Vagina (tissue), 2 donors: Measurements from ENCODE around the gene THG1L. TPM values are rescaled to one million over a fixed set of nuclear protein-coding genes. Genes with fewer than 3 reads are reported as not detected.
"Not testable (repeated sequence)": the region's sequence is repeated elsewhere in the genome, so short reads cannot be mapped to it uniquely, and the experiment has no call there.

ENCODE experiments used
- DNase-seq, 2 donors: peaks; one replicate each; pipeline ENCODE4 v3.0.0-alpha.2; 2017; ENCODE audit errors: extremely low spot score in 2 of 2
- H3K27ac ChIP-seq: fragments of 200-600 bp; sonication (generic); one replicate; pipeline ENCODE4 v1.5.1; 2019
- H3K27me3 ChIP-seq: fragments of 200-600 bp; sonication (generic); one replicate; pipeline ENCODE4 v1.5.1; 2019
- H3K36me3 ChIP-seq, 2 donors: fragments of 200-600 bp; sonication (generic); one replicate each; pipeline ENCODE4 v1.5.1; 2017 to 2019
- H3K4me1 ChIP-seq: fragments of 200-600 bp; sonication (generic); one replicate; pipeline ENCODE4 v1.5.1; 2019
- H3K4me3 ChIP-seq, 2 donors: fragments of 200-600 bp; sonication (generic); 1 replicate in 1 of 2; 2 replicates in 1 of 2; pipeline ENCODE4 v1.5.1; 2016 to 2019
- H3K9me3 ChIP-seq: fragments of 200-600 bp; sonication (generic); one replicate; pipeline ENCODE4 v1.5.1; 2019
- CTCF ChIP-seq, 3 experiments: fragments of 450-650 bp in 2 of 3; fragments of 200-600 bp in 1 of 3; sonication (generic) in 1 of 3; IDR thresholded peaks; one replicate each; pipeline ENCODE4 v1.5.1; 2017 to 2019; ENCODE audit warnings: antibody characterized with exemption in 3 of 3, mild to moderate bottlenecking in 2 of 3, moderate library complexity in 2 of 3
- POLR2A ChIP-seq, 2 donors: fragments of 450-650 bp; IDR thresholded peaks; one replicate each; pipeline ENCODE4 v1.6.1; 2017; ENCODE audit warnings: antibody characterized with exemption in 2 of 2, mild to moderate bottlenecking in 2 of 2, moderate library complexity in 2 of 2
- POLR2AphosphoS5 ChIP-seq, 2 donors: sonication (generic); formaldehyde crosslinking; IDR thresholded peaks; one replicate each; pipeline ENCODE4 v1.9.0; 2017; ENCODE audit warnings: antibody characterized with exemption in 2 of 2, mild to moderate bottlenecking in 2 of 2, low read depth in 1 of 2; ENCODE audit not compliant: insufficient read depth in 1 of 2
- intact Hi-C: fragments of 100-400 bp; cut with DNase I; formaldehyde crosslinking; loops from one replicate; pipeline ENCODE4 v1.15.1; 2023
- total RNA-seq: library from RNA; depleted of rRNA; stranded (reverse); fragments of >200 nt; gene quantifications from one replicate; pipeline ENCODE4 v1.2.3, GENCODE V29; 2016

The THG1L gene
- total RNA-seq: 10.3 TPM

- H3K9me3 ChIP-seq: no peaks in the 10 kb centered on the region
- TF ChIP-seq CTCF (IDR thresholded peaks at IDR 0.05) (no peak), POLR2AphosphoS5 (IDR thresholded peaks at IDR 0.05; ENCODE audit: insufficient read depth in 1 of 2, low read depth in 1 of 2) (peak; percentile 74 to 93)
- no peaks in the 10 kb centered on the region for H3K27me3 ChIP-seq
- peak; percentile 98 to 99 for DNase-seq
- intact Hi-C loops: no loop called here
- peak within 1 kb of the TSS; percentile 55 to 68 for H3K4me3 ChIP-seq
- no peaks in the 10 kb centered on the region for H3K36me3 ChIP-seq
- H3K4me1 ChIP-seq: peaks cover 7% of the 10 kb centered on the region
- H3K27ac ChIP-seq: peak within 1 kb of the TSS; percentile 91
Measured at GRCh38 chr5:157731272-157732129, at the start of gene THG1L. TSS of gene THG1L (plus strand) at chr5:157731420. CDS start at chr5:157731441, 21 bp downstream.

DNA sequence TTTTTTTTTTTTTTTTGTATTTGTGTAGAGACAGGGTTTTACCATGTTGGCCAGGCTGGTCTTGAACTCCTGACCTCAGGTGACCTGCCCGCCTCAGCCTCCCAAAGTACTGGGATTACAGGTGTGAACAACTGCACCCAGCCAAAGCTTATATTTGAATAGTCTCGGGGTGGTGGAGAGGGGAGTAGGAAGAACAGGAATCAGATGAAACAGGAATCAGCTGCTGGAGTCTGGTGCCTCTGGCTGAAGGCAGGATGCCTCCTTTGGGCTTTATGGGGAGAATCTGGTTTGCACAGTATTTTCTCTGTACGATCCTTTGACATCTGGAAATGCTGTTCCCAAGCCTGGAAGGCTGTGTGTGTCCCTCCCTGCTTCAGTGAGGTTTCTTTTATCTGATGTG, 49.0 kb upstream of the THG1L start:
- H3K9me3 ChIP-seq: no peaks in the 10 kb centered on the region
- no peaks in the 10 kb centered on the region for H3K27me3 ChIP-seq
- intact Hi-C loops: no loop called here
- H3K27ac ChIP-seq: no peak overlapping the region
- no peaks in the 10 kb centered on the region for H3K4me1 ChIP-seq
- TF ChIP-seq CTCF (IDR thresholded peaks at IDR 0.05): no peak
- TF ChIP-seq POLR2A (IDR thresholded peaks at IDR 0.05): no peak
- no peak for TF ChIP-seq POLR2AphosphoS5 (IDR thresholded peaks at IDR 0.05; ENCODE audit: insufficient read depth in 1 of 2, low read depth in 1 of 2)
- H3K4me3 ChIP-seq: no peak overlapping the region
- H3K36me3 ChIP-seq: no peaks in the 10 kb centered on the region
- no peak for DNase-seq

- H3K27me3 ChIP-seq, intact Hi-C loops, DNase-seq, H3K36me3 ChIP-seq, H3K9me3 ChIP-seq, H3K27ac ChIP-seq, H3K4me3 ChIP-seq, H3K4me1 ChIP-seq: not testable (repeated sequence)
Measured at GRCh38 chr5:157686276-157687197, 44.7 kb upstream of the THG1L start.

DNA sequence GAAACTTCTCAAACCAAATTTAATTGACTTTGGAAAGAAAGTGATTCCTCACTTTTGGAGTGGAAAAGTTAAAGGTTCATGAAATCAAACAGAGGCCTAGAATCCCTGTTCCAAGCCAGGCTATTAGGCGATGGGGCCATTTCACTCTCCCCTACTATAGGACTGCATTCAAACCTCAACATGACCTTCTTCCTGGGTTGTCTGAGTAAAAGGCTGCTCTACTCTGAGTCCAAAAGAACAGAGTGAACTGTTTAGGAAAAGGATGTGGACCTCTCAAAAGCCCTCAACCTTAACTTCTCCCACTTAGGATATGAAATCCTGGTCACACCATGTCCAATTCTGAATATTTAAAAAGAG, 44.0 kb upstream of the THG1L start:
- intact Hi-C loops: no loop called here
- H3K27me3 ChIP-seq: no peaks in the 10 kb centered on the region
- no peaks in the 10 kb centered on the region for H3K36me3 ChIP-seq
- H3K4me3 ChIP-seq: no peak overlapping the region
- TF ChIP-seq POLR2A (IDR thresholded peaks at IDR 0.05) (no peak), CTCF (IDR thresholded peaks at IDR 0.05) (no peak), POLR2AphosphoS5 (IDR thresholded peaks at IDR 0.05; ENCODE audit: insufficient read depth in 1 of 2, low read depth in 1 of 2) (no peak)
- H3K9me3 ChIP-seq: no peaks in the 10 kb centered on the region
- H3K27ac ChIP-seq: no peak overlapping the region
- DNase-seq: no peak
- H3K4me1 ChIP-seq: no peaks in the 10 kb centered on the region

DNA sequence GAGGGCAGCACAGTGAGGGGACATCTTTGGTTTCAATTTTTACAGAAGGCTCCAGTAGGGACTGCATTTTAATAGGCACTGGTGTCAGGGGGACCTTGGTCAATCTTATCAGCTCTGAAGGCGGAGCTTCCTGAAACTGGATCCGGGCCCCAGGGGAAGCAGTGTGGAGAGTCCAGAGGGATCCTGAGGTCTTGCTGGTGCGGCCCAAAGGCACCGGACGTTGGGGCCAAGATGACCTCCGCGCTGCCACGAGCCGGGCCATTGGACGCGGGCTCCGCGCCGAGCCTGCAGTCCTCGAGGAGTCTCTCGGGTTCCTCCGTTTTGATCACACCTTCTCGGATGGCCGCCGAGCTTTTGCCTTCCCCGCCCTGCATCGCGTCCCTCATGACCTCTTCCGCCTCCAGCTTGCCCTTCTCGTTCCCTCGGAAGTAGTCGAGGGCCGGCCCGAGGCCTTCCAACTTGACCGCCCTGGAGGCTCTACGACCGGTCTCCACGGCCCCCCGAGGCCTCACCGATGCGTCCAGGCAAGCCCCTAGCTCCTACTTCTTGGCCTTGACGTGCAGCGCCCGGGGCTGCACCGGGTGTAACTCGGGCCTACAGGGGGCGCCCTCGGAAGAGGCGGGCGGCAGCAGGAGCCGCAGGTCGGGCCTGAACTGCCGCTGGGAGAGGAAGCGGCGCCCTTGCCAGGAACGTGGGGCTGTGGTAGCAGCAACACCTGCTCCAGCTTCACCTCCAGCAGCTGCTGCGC, 41.1 kb upstream of the THG1L start:
- Histone ChIP-seq H3K27ac (no peak overlapping the region), H3K4me3 (no peak overlapping the region), H3K4me1 (no peaks in the 10 kb centered on the region), H3K36me3 (no peaks in the 10 kb centered on the region), H3K9me3 (no peaks in the 10 kb centered on the region), H3K27me3 (no peaks in the 10 kb centered on the region)
- peak in 1 of 2 donors; percentile 40 for DNase-seq
- TF ChIP-seq POLR2A (IDR thresholded peaks at IDR 0.05) (no peak), POLR2AphosphoS5 (IDR thresholded peaks at IDR 0.05; ENCODE audit: insufficient read depth in 1 of 2, low read depth in 1 of 2) (no peak), CTCF (IDR thresholded peaks at IDR 0.05) (no peak)
- intact Hi-C loops: no loop called here
